Loucy (cell line): ENCODE data around the gene GORAB.

Experiments used
- H2AFZ ChIP-seq: fragments of 200-600 bp; sonication (generic); 2 replicates; pipeline ENCODE4 v1.6.0; 2016; ENCODE audit warnings: antibody characterized with exemption, mild to moderate bottlenecking, low read length, moderate library complexity
- H3F3A ChIP-seq: fragments of 200-600 bp; 2 replicates; pipeline ENCODE4 v1.6.0; 2016; ENCODE audit warnings: antibody characterized with exemption, low read depth, mild to moderate bottlenecking
- H3K27me3 ChIP-seq: fragments of 200-600 bp; sonication (generic); 2 replicates; pipeline ENCODE4 v1.6.1; 2014; ENCODE audit warnings: low read length, mild to moderate bottlenecking; ENCODE audit not compliant: insufficient read depth, poor library complexity, severe bottlenecking
- H3K36me3 ChIP-seq: fragments of 200-600 bp; sonication (generic); 2 replicates; pipeline ENCODE4 v1.6.1; 2016; ENCODE audit warnings: low read length; ENCODE audit not compliant: insufficient read depth
- H3K4me1 ChIP-seq: fragments of 200-600 bp; sonication (generic); 2 replicates; pipeline ENCODE4 v1.5.1; 2014; ENCODE audit warnings: low read length, mild to moderate bottlenecking; ENCODE audit not compliant: insufficient read depth, poor library complexity, severe bottlenecking
- H3K4me2 ChIP-seq: fragments of 200-600 bp; sonication (generic); 2 replicates; pipeline ENCODE4 v1.6.0; 2014; ENCODE audit warnings: antibody characterized with exemption, low read length, low read depth, mild to moderate bottlenecking; ENCODE audit not compliant: poor library complexity, severe bottlenecking
- H3K4me3 ChIP-seq: fragments of 200-600 bp; sonication (generic); 2 replicates; pipeline ENCODE4 v1.5.1; 2014; ENCODE audit warnings: low read length, mild to moderate bottlenecking, mixed read lengths; ENCODE audit not compliant: poor library complexity, severe bottlenecking
- H3K79me2 ChIP-seq: fragments of 200-600 bp; sonication (generic); 2 replicates; pipeline ENCODE4 v1.6.1; 2014; ENCODE audit warnings: low read length; ENCODE audit not compliant: insufficient read depth
- H3K9ac ChIP-seq: fragments of 200-600 bp; sonication (generic); 2 replicates; pipeline ENCODE4 v1.6.0; 2014; ENCODE audit warnings: mild to moderate bottlenecking, low read depth, low read length, moderate library complexity; ENCODE audit not compliant: poor library complexity, severe bottlenecking
- H3K9me2 ChIP-seq: fragments of 200-600 bp; sonication (generic); replicated peaks from 2 replicates; pipeline ENCODE4 v1.6.1; 2016; ENCODE audit warnings: low read depth, low read length, mixed read lengths
- H3K9me3 ChIP-seq: fragments of 200-600 bp; sonication (generic); 2 replicates; pipeline ENCODE4 v1.6.1; 2014; ENCODE audit warnings: mild to moderate bottlenecking, antibody characterized with exemption, low read length, low read depth; ENCODE audit not compliant: insufficient read depth
- H4K20me1 ChIP-seq: fragments of 200-600 bp; sonication (generic); 2 replicates; pipeline ENCODE4 v1.6.0; 2014; ENCODE audit warnings: antibody characterized with exemption, low read length, mild to moderate bottlenecking; ENCODE audit not compliant: insufficient read depth, poor library complexity, severe bottlenecking
- CTCF ChIP-seq: fragments of 200-600 bp; sonication (generic); conservative IDR thresholded peaks from 2 replicates; pipeline ENCODE4 v1.5.1; 2014; ENCODE audit warnings: mild to moderate bottlenecking, antibody characterized with exemption, low read length
- EZH2phosphoT487 ChIP-seq: fragments of 200-600 bp; IDR thresholded peaks from 2 replicates; pipeline ENCODE4 v1.6.1; 2018; ENCODE audit warnings: antibody characterized with exemption, mild to moderate bottlenecking, moderate library complexity, borderline replicate concordance

Gene GORAB

GRCh38 chr1:170601866-170602265 lies 69.9 kb downstream of the GORAB start:
- H3K27me3 ChIP-seq: no peaks in the 10 kb centered on the region
- no peak overlapping the region for H3K9ac ChIP-seq
- H3K9me2 ChIP-seq: no peaks in the 10 kb centered on the region
- no peaks in the 10 kb centered on the region for H4K20me1 ChIP-seq
- H3K4me1 ChIP-seq: no peaks in the 10 kb centered on the region
- H3F3A ChIP-seq: no peaks in the 10 kb centered on the region
- peaks cover 16% of the 10 kb centered on the region; the same call in 1 of the 2 replicates for H3K9me3 ChIP-seq
- no peak for TF ChIP-seq EZH2phosphoT487
- no peak for TF ChIP-seq CTCF
- no peaks in the 10 kb centered on the region for H3K79me2 ChIP-seq
- no peak overlapping the region for H2AFZ ChIP-seq
- H3K36me3 ChIP-seq: no peaks in the 10 kb centered on the region
- no peak overlapping the region for H3K4me2 ChIP-seq
- H3K4me3 ChIP-seq: no peak overlapping the region
